GM12878 (cell line): ENCODE data around the gene GRIN2D. TPM values are rescaled to one million over a fixed set of nuclear protein-coding genes. Genes with fewer than 3 reads are reported as not detected.
A peak's percentile ranks its signal among the peaks of the same experiment; 100 is the strongest.

Experiments used
- ATAC-seq: fragments of 200-7000 bp; cut with Tn5 transposase; 3 replicates; pipeline ENCODE4 v1.9.1; 2020; ENCODE audit warnings: mild to moderate bottlenecking, moderate library complexity
- BruUV-seq: library from RNA; stranded (reverse); fragments of 400-500 nt; replicated peaks from 2 replicates; lab custom pipeline; 2021; lab: Mats Ljungman, UMichigan
- CTCF ChIA-PET: fragments of 300-600 bp; sonication (Branson Sonifier 250); formaldehyde crosslinking; extraction: SDS; loops from one replicate; lab custom pipeline; 2021; ENCODE audit warnings: inconsistent platforms; lab: Yijun Ruan, JAX
- POLR2A ChIA-PET: fragments of 350-600 bp; formaldehyde crosslinking; extraction: SDS; loops from one replicate; lab custom pipeline; 2021; ENCODE audit warnings: inconsistent platforms; lab: Charles Lee
- RAD21 ChIA-PET: fragments of 300-600 bp; sonication (Branson Sonifier 250); formaldehyde crosslinking; loops from one replicate; lab custom pipeline; 2023; ENCODE audit warnings: antibody characterized with exemption; ENCODE audit not compliant: unreplicated experiment; lab: Charles Lee
- SMC1A ChIA-PET: fragments of 300-600 bp; sonication (Branson Sonifier 250); formaldehyde crosslinking; loops from one replicate; lab custom pipeline; 2023; ENCODE audit not compliant: unreplicated experiment, uncharacterized antibody; lab: Charles Lee
- DNase-seq: peaks from one replicate; pipeline ENCODE4 v3.0.0-alpha.2; 2011; ENCODE audit warnings: low read depth, low spot score
- FAIRE-seq: peaks from 3 replicates; lab custom pipeline; 2011; peaks lifted over from hg19 to GRCh38; lab: Jason Lieb, UNC
- H2AFZ ChIP-seq: 2 replicates; pipeline ENCODE4 v1.6.0; 2011; ENCODE audit warnings: low read depth, low read length, control low read depth; ENCODE audit not compliant: control insufficient read depth
- H3K27ac ChIP-seq: 2 replicates; pipeline ENCODE4 v1.5.1; 2011; ENCODE audit warnings: control low read depth; ENCODE audit not compliant: control insufficient read depth, insufficient read depth
- H3K27me3 ChIP-seq, 2 experiments: replicated peaks in 1 of 2; 2 replicates each; pipeline versions ENCODE4 v1.6.0 to v1.6.1; 2011; ENCODE audit warnings: low read length in 1 of 2; ENCODE audit not compliant: control insufficient read depth in 2 of 2, insufficient read depth in 2 of 2
- H3K36me3 ChIP-seq, 2 experiments: 2 replicates each; pipeline ENCODE4 v1.5.1; 2011; ENCODE audit warnings: low read length in 1 of 2; ENCODE audit not compliant: control insufficient read depth in 2 of 2, insufficient read depth in 2 of 2
- H3K4me1 ChIP-seq: 2 replicates; pipeline ENCODE4 v1.6.1; 2011; ENCODE audit warnings: mild to moderate bottlenecking, low read length, moderate library complexity, mixed read lengths; ENCODE audit not compliant: control insufficient read depth, insufficient read depth
- H3K4me2 ChIP-seq: 2 replicates; pipeline ENCODE4 v1.6.0; 2011; ENCODE audit warnings: control low read depth; ENCODE audit not compliant: control insufficient read depth, insufficient read depth
- H3K4me3 ChIP-seq: fragments of 200-600 bp; sonication (generic); 2 replicates; pipeline ENCODE4 v1.5.1; 2016
- H3K79me2 ChIP-seq: 2 replicates; pipeline ENCODE4 v1.6.0; 2011; ENCODE audit warnings: low read length; ENCODE audit not compliant: control insufficient read depth, insufficient read depth
- H3K9ac ChIP-seq: 2 replicates; pipeline ENCODE4 v1.8.0; 2011; ENCODE audit warnings: low read length, control low read depth, mixed read lengths; ENCODE audit not compliant: control insufficient read depth, insufficient read depth
- H3K9me3 ChIP-seq: replicated peaks from 3 replicates; pipeline ENCODE4 v1.5.1; 2011; ENCODE audit warnings: mild to moderate bottlenecking, low read length; ENCODE audit not compliant: control insufficient read depth, insufficient read depth
- H4K20me1 ChIP-seq: 2 replicates; pipeline ENCODE4 v1.6.0; 2011; ENCODE audit not compliant: control insufficient read depth, insufficient read depth
- SMC3 ChIP-seq: IDR thresholded peaks from 2 replicates; pipeline ENCODE4 v1.6.1; 2011; ENCODE audit warnings: low read length, improper control_type of control experiment, borderline replicate concordance
- SUZ12 ChIP-seq: fragments of 200-600 bp; sonication (generic); IDR thresholded peaks from one replicate; pipeline ENCODE4 v1.6.1; 2018; ENCODE audit warnings: antibody characterized with exemption, mild to moderate bottlenecking; ENCODE audit not compliant: unreplicated experiment
- WRNIP1 ChIP-seq: IDR thresholded peaks from 2 replicates; pipeline ENCODE4 v1.6.1; 2011; ENCODE audit warnings: low read depth, low read length, improper control_type of control experiment, borderline replicate concordance
- WGBS: methylation state at CpG from one replicate; pipeline ENCODE4 v1.1.6; 2016; ENCODE audit warnings: low lambda C conversion rate; ENCODE audit not compliant: insufficient replicate concordance, insufficient coverage; ENCODE audit errors: missing lambda C conversion rate; 5-methylcytosine and 5-hydroxymethylcytosine counted together
- in situ Hi-C: fragments of 300-500 bp; cut with MboI; formaldehyde crosslinking; loops from 9 replicates; pipeline ENCODE4 v1.14.3; 2018; ENCODE audit warnings: mixed read lengths
- intact Hi-C: fragments of 100-400 bp; cut with micrococcal nuclease; formaldehyde crosslinking; loops from one replicate; pipeline ENCODE4 v1.14.2; 2022; ENCODE audit not compliant: unreplicated experiment
- polyA plus RNA-seq, 11 experiments: library from polyadenylated mRNA; depleted of rRNA in 4 of 11; unstranded in 6 of 11; stranded (reverse) in 5 of 11; fragments of >200 nt; fragmentation: Nextera tagmentation in 4 of 11; fragmentation: Illumina TruSeq in 1 of 11; extraction: Ambion mirVana in 4 of 11; extraction: Trizol in 1 of 11; gene quantifications; 1 replicate in 1 of 11; 2 replicates in 10 of 11; pipeline versions ENCODE4 v1.2.1 to v1.2.3, GENCODE V29; 2011 to 2016; ENCODE audit warnings: inconsistent platforms in 2 of 11, missing spikeins in 2 of 11, low read depth in 1 of 11
- total RNA-seq, 4 experiments: library from RNA; depleted of rRNA in 3 of 4; stranded (reverse); fragments of >200 nt in 3 of 4; fragmentation: Illumina TruSeq in 1 of 4; extraction: Trizol in 1 of 4; gene quantifications; 2 replicates each; pipeline versions ENCODE4 v1.2.1 to v1.2.3, GENCODE V29; 2013 to 2021

GRIN2D gene
- total and polyA plus RNA-seq, 10 of the 15 experiments (the other 5 are each of a cell fraction or from before 2014, with no cell fraction given): 0.03 to 0.38 (median 0.04) TPM; not detected in 3

GRCh38 chr19:48395170-48395455 is 1.6 kb downstream of the GRIN2D start:
- no peaks in the 10 kb centered on the region for H3K36me3 ChIP-seq
- WGBS: 8% methylated on average over 6 of the region's 6 CpGs
- intact Hi-C loops (no loop called here), in situ Hi-C loops (no loop called here)
- POLR2A ChIA-PET: no interaction called here
- no peak for TF ChIP-seq WRNIP1
- peaks cover 6% of the 10 kb centered on the region; the same call in 1 of the 2 replicates for H3K4me1 ChIP-seq
- no peaks in the 10 kb centered on the region for H4K20me1 ChIP-seq
- peaks cover 13 to 16% of the 10 kb centered on the region in 2 experiments for H3K27me3 ChIP-seq
- SMC1A ChIA-PET: no interaction called here
- H3K9me3 ChIP-seq: no peaks in the 10 kb centered on the region
- ATAC-seq (no peak), FAIRE-seq (no peak), DNase-seq (no peak)
- H3K27ac ChIP-seq: no peak overlapping the region
- no peak overlapping the region for H3K9ac ChIP-seq
- no TSS peak for BruUV-seq
- H3K4me3 ChIP-seq: no peak overlapping the region
- RAD21 ChIA-PET: no interaction called here
- peaks cover 14% of the 10 kb centered on the region for H3K79me2 ChIP-seq
- no peak overlapping the region for H2AFZ ChIP-seq
- H3K4me2 ChIP-seq: no peak overlapping the region
- CTCF ChIA-PET: interaction anchor here (1.0 kb wide), 1 partner anchor 193 kb away, joined by 3 read pairs; no protein-coding TSS in a partner anchor

GRCh38 chr19:48395499-48395898 is 2.0 kb downstream of the GRIN2D start:
- in situ Hi-C loops (no loop called here), intact Hi-C loops (no loop called here)
- POLR2A ChIA-PET: no interaction called here
- RAD21 ChIA-PET: no interaction called here
- peaks cover 13 to 16% of the 10 kb centered on the region in 2 experiments for H3K27me3 ChIP-seq
- H3K36me3 ChIP-seq: no peaks in the 10 kb centered on the region
- H3K4me1 ChIP-seq: peaks cover 8% of the 10 kb centered on the region; the same call in 1 of the 2 replicates
- H3K4me2 ChIP-seq: no peak overlapping the region
- CTCF ChIA-PET: interaction anchor here (0.8 to 1.0 kb wide), 2 partner anchors 32 to 193 kb away, joined by 3 read pairs; no protein-coding TSS in a partner anchor
- no peak overlapping the region for H3K4me3 ChIP-seq
- no peak overlapping the region for H3K9ac ChIP-seq
- TF ChIP-seq SUZ12: peak; percentile 73
- TF ChIP-seq SMC3: no peak
- no TSS peak for BruUV-seq
- no peak overlapping the region for H2AFZ ChIP-seq
- DNase-seq: no peak
- H3K9me3 ChIP-seq: no peaks in the 10 kb centered on the region
- peaks cover 10% of the 10 kb centered on the region for H3K79me2 ChIP-seq
- SMC1A ChIA-PET: no interaction called here
- WGBS: 30% methylated on average over 9 of the region's 9 CpGs
- no peak for FAIRE-seq
- H3K27ac ChIP-seq: no peak overlapping the region
- ATAC-seq: no peak
- no peaks in the 10 kb centered on the region for H4K20me1 ChIP-seq
